ENCODE results near the gene MTG1.
"Not testable (repeated sequence)": the region's sequence is repeated elsewhere in the genome, so short reads cannot be mapped to it uniquely, and the experiment has no call there.

MTG1 gene

GRCh38 chr10:133465191-133465949 is 71.4 kb downstream of the MTG1 start:
- TF ChIP-seq, protein P1, sequence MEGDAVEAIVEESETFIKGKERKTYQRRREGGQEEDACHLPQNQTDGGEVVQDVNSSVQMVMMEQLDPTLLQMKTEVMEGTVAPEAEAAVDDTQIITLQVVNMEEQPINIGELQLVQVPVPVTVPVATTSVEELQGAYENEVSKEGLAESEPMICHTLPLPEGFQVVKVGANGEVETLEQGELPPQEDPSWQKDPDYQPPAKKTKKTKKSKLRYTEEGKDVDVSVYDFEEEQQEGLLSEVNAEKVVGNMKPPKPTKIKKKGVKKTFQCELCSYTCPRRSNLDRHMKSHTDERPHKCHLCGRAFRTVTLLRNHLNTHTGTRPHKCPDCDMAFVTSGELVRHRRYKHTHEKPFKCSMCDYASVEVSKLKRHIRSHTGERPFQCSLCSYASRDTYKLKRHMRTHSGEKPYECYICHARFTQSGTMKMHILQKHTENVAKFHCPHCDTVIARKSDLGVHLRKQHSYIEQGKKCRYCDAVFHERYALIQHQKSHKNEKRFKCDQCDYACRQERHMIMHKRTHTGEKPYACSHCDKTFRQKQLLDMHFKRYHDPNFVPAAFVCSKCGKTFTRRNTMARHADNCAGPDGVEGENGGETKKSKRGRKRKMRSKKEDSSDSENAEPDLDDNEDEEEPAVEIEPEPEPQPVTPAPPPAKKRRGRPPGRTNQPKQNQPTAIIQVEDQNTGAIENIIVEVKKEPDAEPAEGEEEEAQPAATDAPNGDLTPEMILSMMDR (IDR thresholded peaks at IDR 0.05; ENCODE audit: borderline replicate concordance, control extremely low read depth, extremely low read depth, insufficient read depth, missing control alignments): no peak
- DNase-seq (ENCODE audit: low spot score): peak; percentile 35
- in situ Hi-C loops (cut with MboI; ENCODE audit: low sequenced_read_pairs, unreplicated experiment): no loop called here

DNA sequence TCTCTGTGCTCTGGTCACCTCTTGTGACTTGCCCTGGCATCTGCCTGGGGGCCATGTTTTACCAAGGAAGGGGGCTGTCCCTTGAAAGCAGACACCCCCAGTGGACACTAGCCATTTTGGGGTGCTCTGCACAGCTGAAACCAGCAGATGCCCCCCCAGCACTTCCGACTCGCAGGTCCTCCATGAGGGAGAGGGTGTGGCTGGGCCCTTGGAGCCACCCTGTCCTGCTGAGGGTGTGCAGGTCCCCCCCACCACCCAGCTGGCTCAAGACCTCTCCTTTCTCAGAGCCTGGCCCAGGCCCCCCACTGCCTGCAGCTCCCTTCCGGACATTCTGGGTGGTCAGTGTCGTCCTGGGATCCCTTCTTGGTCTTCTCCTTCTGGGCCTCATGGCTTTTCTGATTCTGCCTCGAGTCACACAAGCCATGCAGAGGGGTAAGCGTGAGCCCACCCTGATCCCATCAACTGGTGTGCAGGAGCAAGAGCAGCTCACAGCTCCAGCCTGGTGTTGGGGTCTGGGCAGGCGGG is 72.1 kb downstream of the MTG1 start:
- no peak for DNase-seq (ENCODE audit: low spot score)
- in situ Hi-C loops (cut with MboI; ENCODE audit: low sequenced_read_pairs, unreplicated experiment): no loop called here
- TF ChIP-seq, protein P1 (IDR thresholded peaks at IDR 0.05; ENCODE audit: borderline replicate concordance, control extremely low read depth, extremely low read depth, insufficient read depth, missing control alignments): no peak

- DNase-seq (ENCODE audit: low spot score): no peak
- TF ChIP-seq, protein P1 (IDR thresholded peaks at IDR 0.05; ENCODE audit: borderline replicate concordance, control extremely low read depth, extremely low read depth, insufficient read depth, missing control alignments): no peak
- in situ Hi-C loops (cut with MboI; ENCODE audit: low sequenced_read_pairs, unreplicated experiment): no loop called here
Observed at GRCh38 chr10:133466683-133467275, 72.8 kb downstream of the MTG1 start.

- TF ChIP-seq, protein P1 (IDR thresholded peaks at IDR 0.05; ENCODE audit: borderline replicate concordance, control extremely low read depth, extremely low read depth, insufficient read depth, missing control alignments): no peak
- no peak for DNase-seq (ENCODE audit: low spot score)
- in situ Hi-C loops (cut with MboI; ENCODE audit: low sequenced_read_pairs, unreplicated experiment): no loop called here
Observed at GRCh38 chr10:133467286-133467911, 73.4 kb downstream of the MTG1 start.

DNA sequence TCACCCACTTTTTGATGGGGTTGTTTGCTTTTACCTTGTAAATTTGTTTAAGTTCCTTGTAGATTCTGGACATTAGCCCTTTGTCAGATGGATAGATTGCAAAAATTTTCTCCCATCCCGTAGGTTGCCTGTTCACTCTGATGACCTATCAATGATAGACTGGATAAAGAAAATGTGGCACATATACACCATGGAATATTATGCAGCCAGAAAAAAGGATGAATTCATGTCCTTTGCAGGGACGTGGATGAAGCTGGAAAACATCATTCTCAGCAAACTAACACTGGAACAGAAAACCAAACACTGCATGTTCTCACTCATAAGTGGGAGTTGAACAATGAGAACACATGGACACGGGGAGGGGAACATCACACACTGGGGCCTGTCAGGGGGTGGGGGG is 75.2 kb downstream of the MTG1 start:
- DNase-seq (ENCODE audit: low spot score); in situ Hi-C loops (cut with MboI; ENCODE audit: low sequenced_read_pairs, unreplicated experiment): not testable (repeated sequence)

- in situ Hi-C loops (cut with MboI; ENCODE audit: low sequenced_read_pairs, unreplicated experiment): no loop called here
- TF ChIP-seq, protein P1 (IDR thresholded peaks at IDR 0.05; ENCODE audit: borderline replicate concordance, control extremely low read depth, extremely low read depth, insufficient read depth, missing control alignments): no peak
Observed at GRCh38 chr10:133471300-133472109, 77.5 kb downstream of the MTG1 start.

More at GRCh38 chr10:133471300-133472109, 77.5 kb downstream of the MTG1 start:
- no peak for DNase-seq (ENCODE audit: low spot score)
